Measurements from ENCODE around the gene SLC39A7.

- TF ChIP-seq CTCF (IDR thresholded peaks at IDR 0.05; ENCODE audit: low read depth, low read length, poor library complexity, severe bottlenecking) (no peak), EZH2phosphoT487 (IDR thresholded peaks at IDR 0.05; ENCODE audit: borderline replicate concordance, low read length) (no peak)
Measured at GRCh38 chr6:33236328-33236727, 35.7 kb downstream of the SLC39A7 start.
